HepG2 (cell line): ENCODE measurements around the gene SYVN1. TPM values are rescaled to one million over a fixed set of nuclear protein-coding genes. Genes with fewer than 3 reads are reported as not detected.

Experiments used
- ARNT ChIP-seq: fragments of 450-650 bp; IDR thresholded peaks from 2 replicates; pipeline ENCODE4 v1.6.1; 2017
- ELF1 ChIP-seq: sonication (generic); formaldehyde crosslinking; IDR thresholded peaks from 2 replicates; pipeline ENCODE4 v1.4.0; 2020; ENCODE audit warnings: missing genetic modification reagents
- HES4 ChIP-seq: sonication (generic); formaldehyde crosslinking; IDR thresholded peaks from 2 replicates; pipeline ENCODE4 v1.9.0; 2021; ENCODE audit warnings: mild to moderate bottlenecking, missing genetic modification reagents, borderline replicate concordance
- HOXD1 ChIP-seq: sonication (generic); formaldehyde crosslinking; IDR thresholded peaks from 2 replicates; pipeline ENCODE4 v1.5.0; 2020; ENCODE audit warnings: missing genetic modification reagents
- KDM5A ChIP-seq: fragments of 200-600 bp; sonication (generic); IDR thresholded peaks from 2 replicates; pipeline ENCODE4 v1.7.0; 2018; ENCODE audit warnings: antibody characterized with exemption, mild to moderate bottlenecking, low read length, borderline replicate concordance
- MBNL3 ChIP-seq: fragments of 250-450 bp; sonication (Bioruptor Pico); conservative IDR thresholded peaks from 2 replicates; pipeline ENCODE4 v1.8.0; 2022; ENCODE audit warnings: mild to moderate bottlenecking, inconsistent platforms
- MLLT10 ChIP-seq: sonication (generic); formaldehyde crosslinking; IDR thresholded peaks from 2 replicates; pipeline ENCODE4 v1.4.0; 2020; ENCODE audit warnings: missing genetic modification reagents
- SIN3B ChIP-seq: fragments of 150-350 bp; IDR thresholded peaks from 2 replicates; pipeline ENCODE4 v1.6.1; 2014; ENCODE audit warnings: low read length
- TEAD2 ChIP-seq: sonication (generic); formaldehyde crosslinking; IDR thresholded peaks from 2 replicates; pipeline ENCODE4 v1.9.0; 2021; ENCODE audit warnings: missing genetic modification reagents
- ZNF792 ChIP-seq: IDR thresholded peaks from 2 replicates; pipeline ENCODE4 v1.6.1; 2016
- polyA plus RNA-seq, 8 experiments: library from polyadenylated mRNA; depleted of rRNA in 3 of 8; stranded (reverse) in 7 of 8; unstranded in 1 of 8; fragments of >200 nt; fragmentation: Illumina TruSeq in 4 of 8; extraction: Trizol in 4 of 8; gene quantifications; 2 replicates each; pipeline versions ENCODE4 v1.2.1 to v1.2.3, GENCODE V29; 2011 to 2016; ENCODE audit warnings: low read depth in 4 of 8, missing spikeins in 1 of 8, mixed read lengths in 1 of 8; ENCODE audit not compliant: insufficient read depth in 1 of 8
- total RNA-seq, 5 experiments: library from RNA; depleted of rRNA; stranded (reverse); fragments of >200 nt; fragmentation: Illumina TruSeq; extraction: Trizol; gene quantifications; 2 replicates each; pipeline ENCODE4 v1.2.3, GENCODE V29; 2016; ENCODE audit warnings: low read depth in 1 of 5
- TF ChIP-seq, protein P1 (sequence below): sonication (generic); formaldehyde crosslinking; IDR thresholded peaks from 2 replicates; pipeline ENCODE4 v1.9.0; 2022; ENCODE audit warnings: missing genetic modification reagents, mild to moderate bottlenecking, borderline replicate concordance
- TF ChIP-seq, protein P2 (sequence below): sonication (generic); formaldehyde crosslinking; IDR thresholded peaks from 2 replicates; pipeline ENCODE4 v1.5.0; 2020; ENCODE audit warnings: mild to moderate bottlenecking, missing genetic modification reagents, borderline replicate concordance
- TF ChIP-seq, protein P3 (sequence below): sonication (generic); formaldehyde crosslinking; IDR thresholded peaks from 2 replicates; pipeline ENCODE4 v1.5.0; 2020; ENCODE audit warnings: missing genetic modification reagents
- TF ChIP-seq, protein P4 (sequence below): sonication (generic); formaldehyde crosslinking; IDR thresholded peaks from 2 replicates; pipeline ENCODE4 v1.4.0; 2020; ENCODE audit warnings: missing genetic modification reagents; ENCODE audit errors: not compliant biosample characterization
- TF ChIP-seq, protein P5 (sequence below): IDR thresholded peaks from 2 replicates; pipeline ENCODE4 v1.6.1; 2016; ENCODE audit warnings: mild to moderate bottlenecking, missing biosample characterization, missing genetic modification reagents

SYVN1 gene
- total and polyA plus RNA-seq, 2 of the 13 experiments (the other 11 are each of a cell fraction or from before 2014, with no cell fraction given): 10.3 to 22.5 TPM

DNA sequence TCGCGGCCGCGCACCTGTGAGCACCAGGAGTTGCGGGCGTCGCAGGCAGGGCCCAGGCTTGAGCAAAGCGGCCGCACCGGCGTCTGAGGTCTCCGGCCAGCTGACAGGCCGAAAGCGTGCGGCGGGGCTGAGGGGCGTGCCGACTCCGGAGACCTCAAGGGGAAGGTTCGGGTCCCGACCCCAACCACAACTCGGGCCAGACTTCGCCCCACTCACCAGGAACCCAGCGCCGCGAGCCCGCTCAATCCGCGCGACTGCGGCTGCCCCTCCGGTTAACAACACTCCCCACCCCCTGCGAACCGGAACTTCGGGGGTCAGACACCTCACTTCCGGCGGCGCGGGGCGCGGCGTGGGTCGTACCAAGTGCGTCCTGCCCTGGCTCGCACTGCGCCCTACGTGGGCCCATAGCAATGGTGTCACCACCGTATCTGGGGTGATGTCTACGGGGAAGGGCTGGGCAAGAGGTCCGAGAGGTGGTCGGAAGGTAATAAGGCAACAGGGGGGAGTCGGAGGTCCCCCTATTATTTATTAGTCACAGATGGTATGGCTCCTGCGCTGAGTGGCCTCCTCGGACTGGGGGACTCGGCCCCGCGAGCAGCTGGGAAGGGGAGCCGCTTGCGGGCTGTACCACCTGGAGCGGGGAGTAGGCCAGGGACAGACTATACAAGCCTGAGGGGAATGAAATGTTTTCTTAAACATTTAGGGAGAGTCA is at the start of gene SYVN1 (continued):
- TF ChIP-seq, protein P1, sequence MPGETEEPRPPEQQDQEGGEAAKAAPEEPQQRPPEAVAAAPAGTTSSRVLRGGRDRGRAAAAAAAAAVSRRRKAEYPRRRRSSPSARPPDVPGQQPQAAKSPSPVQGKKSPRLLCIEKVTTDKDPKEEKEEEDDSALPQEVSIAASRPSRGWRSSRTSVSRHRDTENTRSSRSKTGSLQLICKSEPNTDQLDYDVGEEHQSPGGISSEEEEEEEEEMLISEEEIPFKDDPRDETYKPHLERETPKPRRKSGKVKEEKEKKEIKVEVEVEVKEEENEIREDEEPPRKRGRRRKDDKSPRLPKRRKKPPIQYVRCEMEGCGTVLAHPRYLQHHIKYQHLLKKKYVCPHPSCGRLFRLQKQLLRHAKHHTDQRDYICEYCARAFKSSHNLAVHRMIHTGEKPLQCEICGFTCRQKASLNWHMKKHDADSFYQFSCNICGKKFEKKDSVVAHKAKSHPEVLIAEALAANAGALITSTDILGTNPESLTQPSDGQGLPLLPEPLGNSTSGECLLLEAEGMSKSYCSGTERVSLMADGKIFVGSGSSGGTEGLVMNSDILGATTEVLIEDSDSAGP (CRISPR knock-in tag): peak; percentile 86; the same call in 1 of the 2 replicates
- TF ChIP-seq TEAD2 (CRISPR knock-in tag): no peak
- TF ChIP-seq, protein P2, sequence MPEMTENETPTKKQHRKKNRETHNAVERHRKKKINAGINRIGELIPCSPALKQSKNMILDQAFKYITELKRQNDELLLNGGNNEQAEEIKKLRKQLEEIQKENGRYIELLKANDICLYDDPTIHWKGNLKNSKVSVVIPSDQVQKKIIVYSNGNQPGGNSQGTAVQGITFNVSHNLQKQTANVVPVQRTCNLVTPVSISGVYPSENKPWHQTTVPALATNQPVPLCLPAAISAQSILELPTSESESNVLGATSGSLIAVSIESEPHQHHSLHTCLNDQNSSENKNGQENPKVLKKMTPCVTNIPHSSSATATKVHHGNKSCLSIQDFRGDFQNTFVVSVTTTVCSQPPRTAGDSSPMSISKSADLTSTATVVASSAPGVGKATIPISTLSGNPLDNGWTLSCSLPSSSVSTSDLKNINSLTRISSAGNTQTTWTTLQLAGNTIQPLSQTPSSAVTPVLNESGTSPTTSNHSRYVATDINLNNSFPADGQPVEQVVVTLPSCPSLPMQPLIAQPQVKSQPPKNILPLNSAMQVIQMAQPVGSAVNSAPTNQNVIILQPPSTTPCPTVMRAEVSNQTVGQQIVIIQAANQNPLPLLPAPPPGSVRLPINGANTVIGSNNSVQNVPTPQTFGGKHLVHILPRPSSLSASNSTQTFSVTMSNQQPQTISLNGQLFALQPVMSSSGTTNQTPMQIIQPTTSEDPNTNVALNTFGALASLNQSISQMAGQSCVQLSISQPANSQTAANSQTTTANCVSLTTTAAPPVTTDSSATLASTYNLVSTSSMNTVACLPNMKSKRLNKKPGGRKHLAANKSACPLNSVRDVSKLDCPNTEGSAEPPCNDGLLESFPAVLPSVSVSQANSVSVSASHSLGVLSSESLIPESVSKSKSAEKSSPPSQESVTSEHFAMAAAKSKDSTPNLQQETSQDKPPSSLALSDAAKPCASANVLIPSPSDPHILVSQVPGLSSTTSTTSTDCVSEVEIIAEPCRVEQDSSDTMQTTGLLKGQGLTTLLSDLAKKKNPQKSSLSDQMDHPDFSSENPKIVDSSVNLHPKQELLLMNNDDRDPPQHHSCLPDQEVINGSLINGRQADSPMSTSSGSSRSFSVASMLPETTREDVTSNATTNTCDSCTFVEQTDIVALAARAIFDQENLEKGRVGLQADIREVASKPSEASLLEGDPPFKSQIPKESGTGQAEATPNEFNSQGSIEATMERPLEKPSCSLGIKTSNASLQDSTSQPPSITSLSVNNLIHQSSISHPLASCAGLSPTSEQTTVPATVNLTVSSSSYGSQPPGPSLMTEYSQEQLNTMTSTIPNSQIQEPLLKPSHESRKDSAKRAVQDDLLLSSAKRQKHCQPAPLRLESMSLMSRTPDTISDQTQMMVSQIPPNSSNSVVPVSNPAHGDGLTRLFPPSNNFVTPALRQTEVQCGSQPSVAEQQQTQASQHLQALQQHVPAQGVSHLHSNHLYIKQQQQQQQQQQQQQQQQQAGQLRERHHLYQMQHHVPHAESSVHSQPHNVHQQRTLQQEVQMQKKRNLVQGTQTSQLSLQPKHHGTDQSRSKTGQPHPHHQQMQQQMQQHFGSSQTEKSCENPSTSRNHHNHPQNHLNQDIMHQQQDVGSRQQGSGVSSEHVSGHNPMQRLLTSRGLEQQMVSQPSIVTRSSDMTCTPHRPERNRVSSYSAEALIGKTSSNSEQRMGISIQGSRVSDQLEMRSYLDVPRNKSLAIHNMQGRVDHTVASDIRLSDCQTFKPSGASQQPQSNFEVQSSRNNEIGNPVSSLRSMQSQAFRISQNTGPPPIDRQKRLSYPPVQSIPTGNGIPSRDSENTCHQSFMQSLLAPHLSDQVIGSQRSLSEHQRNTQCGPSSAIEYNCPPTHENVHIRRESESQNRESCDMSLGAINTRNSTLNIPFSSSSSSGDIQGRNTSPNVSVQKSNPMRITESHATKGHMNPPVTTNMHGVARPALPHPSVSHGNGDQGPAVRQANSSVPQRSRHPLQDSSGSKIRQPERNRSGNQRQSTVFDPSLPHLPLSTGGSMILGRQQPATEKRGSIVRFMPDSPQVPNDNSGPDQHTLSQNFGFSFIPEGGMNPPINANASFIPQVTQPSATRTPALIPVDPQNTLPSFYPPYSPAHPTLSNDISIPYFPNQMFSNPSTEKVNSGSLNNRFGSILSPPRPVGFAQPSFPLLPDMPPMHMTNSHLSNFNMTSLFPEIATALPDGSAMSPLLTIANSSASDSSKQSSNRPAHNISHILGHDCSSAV: 0 out of 2 replicates have a peak, but pooled peaks have one; percentile 16
- TF ChIP-seq HES4 (CRISPR knock-in tag): peak; percentile 12; the same call in 1 of the 2 replicates
- TF ChIP-seq KDM5A: peak; percentile 92
- TF ChIP-seq, protein P3, sequence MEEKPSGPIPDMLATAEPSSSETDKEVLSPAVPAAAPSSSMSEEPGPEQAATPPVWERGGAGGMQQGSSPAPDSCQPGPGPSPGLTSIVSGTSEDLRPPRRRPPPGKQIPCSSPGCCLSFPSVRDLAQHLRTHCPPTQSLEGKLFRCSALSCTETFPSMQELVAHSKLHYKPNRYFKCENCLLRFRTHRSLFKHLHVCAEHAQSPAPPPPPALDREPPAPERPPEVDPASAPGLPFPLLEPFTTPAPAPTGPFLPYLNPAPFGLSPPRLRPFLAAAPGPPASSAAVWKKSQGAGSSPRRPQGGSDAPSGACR (CRISPR knock-in tag): peak; percentile 71; the same call in 1 of the 2 replicates
- TF ChIP-seq, protein P4, sequence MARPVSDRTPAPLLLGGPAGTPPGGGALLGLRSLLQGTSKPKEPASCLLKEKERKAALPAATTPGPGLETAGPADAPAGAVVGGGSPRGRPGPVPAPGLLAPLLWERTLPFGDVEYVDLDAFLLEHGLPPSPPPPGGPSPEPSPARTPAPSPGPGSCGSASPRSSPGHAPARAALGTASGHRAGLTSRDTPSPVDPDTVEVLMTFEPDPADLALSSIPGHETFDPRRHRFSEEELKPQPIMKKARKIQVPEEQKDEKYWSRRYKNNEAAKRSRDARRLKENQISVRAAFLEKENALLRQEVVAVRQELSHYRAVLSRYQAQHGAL (CRISPR knock-in tag): no peak
- TF ChIP-seq ZNF792 (CRISPR knock-in tag): peak; percentile 50; the same call in 1 of the 2 replicates
- no peak for TF ChIP-seq ARNT
- TF ChIP-seq MBNL3 (CRISPR knock-in tag): no peak
- peak; percentile 45; the same call in 1 of the 2 replicates for TF ChIP-seq HOXD1
- no peak for TF ChIP-seq MLLT10 (CRISPR knock-in tag)
- TF ChIP-seq SIN3B: 0 out of 2 replicates have a peak, but pooled peaks have one; percentile 15
- TF ChIP-seq, protein P5, sequence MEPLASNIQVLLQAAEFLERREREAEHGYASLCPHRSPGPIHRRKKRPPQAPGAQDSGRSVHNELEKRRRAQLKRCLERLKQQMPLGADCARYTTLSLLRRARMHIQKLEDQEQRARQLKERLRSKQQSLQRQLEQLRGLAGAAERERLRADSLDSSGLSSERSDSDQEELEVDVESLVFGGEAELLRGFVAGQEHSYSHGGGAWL: no peak; the same call in 1 of the 2 replicates
- TF ChIP-seq ELF1: peak; percentile 81
